ENCODE measurements around the gene WDR36.
"Not testable (repeated sequence)": the region's sequence is repeated elsewhere in the genome, so short reads cannot be mapped to it uniquely, and the experiment has no call there.

Gene WDR36

DNA sequence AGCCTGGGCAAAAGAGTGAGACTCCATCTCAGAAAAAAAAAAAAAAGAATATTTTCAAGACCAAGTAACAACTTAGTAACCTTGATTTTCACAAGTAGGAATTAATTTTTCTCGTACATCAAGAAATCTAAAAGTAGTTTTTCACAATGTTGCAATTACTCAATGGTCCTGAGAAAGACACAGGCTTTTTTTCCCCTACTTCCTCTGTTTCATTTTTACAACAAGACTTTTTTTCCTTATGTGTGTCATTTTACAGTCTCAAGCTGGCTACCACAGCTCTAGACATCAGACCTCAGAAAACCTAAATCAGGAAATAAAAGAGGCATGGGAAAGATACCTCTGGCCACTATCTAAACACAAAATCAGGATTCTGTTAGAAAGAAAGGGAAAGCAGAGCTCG lies 45.9 kb downstream of the WDR36 start:
- DNase-seq: no peak

DNA sequence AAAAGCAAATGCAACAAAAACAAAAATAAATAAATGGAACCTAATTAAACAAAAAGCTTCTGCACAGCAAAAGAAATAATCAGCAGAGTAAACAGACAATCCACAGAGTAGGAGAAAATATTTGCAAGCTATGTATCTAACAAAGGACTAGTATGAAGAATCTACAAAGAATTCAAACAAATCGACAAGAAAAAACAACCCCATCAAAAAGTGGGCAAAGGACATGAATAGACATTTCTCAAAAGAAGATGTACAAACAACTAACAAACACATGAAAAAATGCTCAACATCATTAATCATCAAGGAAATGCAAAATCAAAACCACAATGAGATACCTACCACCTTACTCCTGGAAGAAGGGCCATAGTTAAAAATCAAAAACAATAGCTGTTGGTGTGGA lies 49.3 kb downstream of the WDR36 start:
- DNase-seq: not testable (repeated sequence)

DNA sequence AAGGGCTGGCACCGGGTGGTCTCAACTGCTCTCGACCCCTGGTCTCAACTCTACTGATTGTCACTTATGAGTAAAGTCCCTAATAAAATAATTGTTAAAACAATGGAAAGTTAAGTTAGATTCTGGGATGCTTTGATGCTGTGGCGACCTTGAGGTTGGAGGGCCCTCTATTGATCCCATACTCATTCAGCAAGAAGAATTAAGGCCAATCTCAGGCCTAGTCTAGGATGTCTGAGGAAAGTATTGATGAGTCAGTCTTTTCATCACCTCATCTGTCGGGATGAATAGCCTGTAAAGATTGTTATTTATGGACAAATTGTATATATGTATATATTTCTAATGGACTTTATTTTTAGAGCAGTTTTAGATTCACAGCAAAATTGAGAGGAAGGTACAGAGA lies 50.8 kb downstream of the WDR36 start:
- no peak for DNase-seq

DNA sequence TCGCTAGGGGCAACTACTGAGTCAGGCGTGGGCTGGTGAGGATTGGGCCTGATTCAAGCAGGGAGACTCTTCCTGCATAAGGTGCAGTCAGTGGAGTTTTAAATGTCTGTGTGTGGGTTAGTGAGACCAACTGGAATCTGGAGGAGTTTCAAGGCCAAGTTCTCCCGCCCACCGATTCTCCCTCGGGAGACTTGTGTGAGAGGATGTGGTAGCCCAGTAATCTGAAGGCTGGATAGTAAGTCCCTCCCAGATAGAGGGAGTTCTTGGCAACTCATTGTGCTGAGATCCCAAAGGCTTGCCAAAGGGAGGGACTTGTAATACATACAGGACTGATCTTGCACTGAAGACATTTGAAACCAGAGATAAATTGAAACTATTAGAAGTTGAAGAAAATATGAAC lies 51.8 kb downstream of the WDR36 start:
- no peak for DNase-seq

DNA sequence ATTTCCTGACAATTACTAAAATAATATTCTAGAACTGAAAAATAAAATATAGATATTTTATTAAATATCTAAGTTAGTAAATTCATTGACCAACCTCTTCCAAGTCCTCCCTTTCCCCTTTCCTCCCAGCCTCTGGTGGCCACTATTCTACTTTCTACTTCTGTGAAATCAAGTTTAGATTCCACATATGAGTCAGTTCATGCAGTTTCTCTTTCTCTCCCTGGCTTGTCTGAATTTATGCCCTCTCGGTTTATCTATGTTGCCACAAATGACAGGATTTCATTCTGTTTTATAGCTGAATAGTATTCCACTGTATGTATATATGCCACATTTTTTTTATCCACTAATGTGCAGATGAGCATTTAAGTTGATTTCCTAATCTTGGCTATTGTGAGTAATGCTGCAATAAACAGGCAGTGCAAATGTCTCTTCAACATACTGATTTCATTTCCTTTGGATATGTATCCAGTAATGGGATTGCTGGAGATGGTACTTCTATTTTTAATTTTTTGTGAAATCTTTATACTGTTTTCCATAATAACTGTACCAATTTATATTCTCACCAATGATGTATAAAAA lies 52.3 kb downstream of the WDR36 start:
- DNase-seq: no peak

DNA sequence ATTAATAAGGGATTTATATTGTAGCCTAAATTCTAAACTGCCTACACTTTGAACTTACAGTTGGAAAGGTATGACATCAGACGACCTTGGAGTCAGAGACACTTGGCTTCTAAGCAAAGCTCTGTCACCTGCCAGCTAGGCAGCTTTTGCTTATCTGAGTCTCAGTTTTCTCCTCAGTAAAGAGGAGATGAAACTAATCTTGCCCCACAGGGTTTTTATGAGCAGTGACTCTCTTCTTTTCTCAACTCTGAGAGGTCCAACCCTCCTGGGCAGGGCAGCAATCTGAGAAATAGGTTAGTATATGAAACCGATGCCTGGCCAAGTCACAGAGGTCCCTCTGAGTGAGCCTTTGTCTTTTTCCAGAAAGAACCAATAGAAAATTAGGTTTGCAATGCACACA lies 53.9 kb downstream of the WDR36 start:
- no peak for DNase-seq

DNA sequence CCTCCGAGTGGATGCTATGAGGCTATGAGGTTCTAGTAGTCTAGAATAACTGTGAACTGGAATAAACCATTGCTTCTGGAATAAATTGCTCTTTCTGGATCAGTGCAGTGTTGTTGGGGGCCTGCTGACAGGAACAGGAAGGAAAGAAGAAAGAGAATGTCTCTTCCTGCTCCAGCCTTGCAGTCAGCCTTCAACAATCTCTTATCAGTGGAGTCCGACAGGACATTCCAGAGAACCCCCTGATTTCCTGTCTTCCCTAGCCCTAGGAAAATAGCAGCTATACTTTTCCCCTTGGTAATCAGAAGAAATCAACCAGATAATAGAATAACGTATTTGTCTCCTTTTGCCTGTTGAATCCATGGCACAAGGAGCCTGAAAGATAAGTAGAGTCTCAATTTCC lies 55.4 kb downstream of the WDR36 start:
- no peak for DNase-seq

DNA sequence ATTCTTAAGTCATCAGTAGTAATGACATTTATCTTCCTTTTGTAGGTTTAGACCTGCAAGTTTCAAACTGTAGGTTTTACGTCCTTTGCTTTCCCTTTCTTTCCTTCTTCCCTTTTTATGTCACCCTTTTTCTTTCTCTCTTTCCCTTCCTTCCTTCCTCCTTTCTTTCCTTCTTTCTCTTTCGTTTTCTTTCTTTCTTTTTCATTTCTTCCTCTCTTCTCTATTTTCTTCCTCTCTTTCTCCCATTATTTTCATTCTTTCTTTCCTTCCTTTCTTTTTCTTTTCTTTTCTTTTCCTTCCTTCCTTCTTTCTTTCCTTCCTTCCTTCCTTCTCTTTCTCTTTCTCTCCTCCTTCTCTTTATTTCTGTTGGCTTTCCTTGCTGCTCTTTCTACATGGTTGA lies 59.9 kb downstream of the WDR36 start:
- DNase-seq: no peak

DNA sequence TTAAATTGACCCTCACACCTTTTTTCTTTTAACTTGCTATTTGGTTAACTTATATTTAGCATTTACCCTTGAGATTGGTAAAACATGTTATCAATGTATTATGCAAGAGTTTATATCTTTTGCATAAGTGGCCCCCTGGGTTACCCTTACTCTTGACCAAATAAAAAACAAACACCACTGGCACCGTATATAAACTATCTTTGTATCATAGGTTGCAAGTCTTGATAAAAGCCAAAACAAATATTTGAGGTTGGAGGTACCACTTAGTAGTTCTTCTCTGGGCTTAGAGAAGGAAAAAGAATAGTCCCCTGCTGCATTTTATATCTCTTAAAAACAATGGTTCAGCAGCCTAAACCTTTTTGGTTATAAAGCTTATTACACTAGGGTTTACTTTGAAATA lies 61.3 kb downstream of the WDR36 start:
- DNase-seq: no peak

DNA sequence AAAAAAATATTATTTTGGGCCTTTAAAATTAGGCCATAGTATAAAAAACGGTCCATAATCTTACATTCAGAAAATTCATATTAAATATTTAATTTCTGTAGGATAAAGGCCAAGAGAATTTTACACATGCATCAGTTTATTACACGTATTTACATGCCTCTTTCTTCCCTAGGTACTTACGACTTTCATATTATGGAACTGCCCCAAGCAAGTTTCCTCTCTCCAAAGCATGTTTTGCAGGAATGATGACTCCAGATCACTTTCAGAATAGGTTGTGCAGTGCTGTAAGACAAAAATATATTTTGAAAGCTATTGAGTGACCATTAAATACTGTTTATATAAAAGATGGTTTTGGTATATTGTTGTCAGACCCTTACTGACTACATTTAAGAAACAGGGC lies 61.8 kb downstream of the WDR36 start:
- DNase-seq: no peak

DNA sequence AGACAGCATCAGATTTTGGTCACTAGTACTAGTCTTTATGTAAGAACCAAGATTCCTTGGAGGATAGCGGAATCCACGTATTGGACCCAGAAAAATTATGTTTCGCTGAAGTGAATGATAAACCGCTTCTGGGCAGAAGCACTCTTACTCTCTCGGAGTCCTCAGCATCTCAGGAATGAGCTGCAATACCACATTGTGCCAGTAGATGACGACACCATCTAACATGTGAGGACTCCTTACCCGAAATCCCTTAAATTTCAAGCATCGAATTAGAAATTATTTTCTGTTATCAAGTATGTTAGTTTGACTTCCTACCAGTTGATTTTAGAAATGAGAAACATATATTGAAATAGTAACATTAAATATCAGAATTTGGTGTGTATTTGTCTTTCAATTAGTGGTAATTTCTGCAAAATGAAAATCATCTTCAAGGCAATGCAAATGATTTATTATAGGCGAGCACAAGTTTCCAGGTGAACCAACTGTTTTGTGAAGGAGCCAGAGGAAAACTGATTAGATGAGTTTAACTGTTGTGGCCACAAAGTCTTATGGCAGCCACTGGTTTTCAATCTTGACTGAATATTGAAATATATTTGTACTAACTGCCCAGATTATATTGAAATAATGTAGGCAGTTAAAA lies 66.1 kb downstream of the WDR36 start:
- no peak for DNase-seq

DNA sequence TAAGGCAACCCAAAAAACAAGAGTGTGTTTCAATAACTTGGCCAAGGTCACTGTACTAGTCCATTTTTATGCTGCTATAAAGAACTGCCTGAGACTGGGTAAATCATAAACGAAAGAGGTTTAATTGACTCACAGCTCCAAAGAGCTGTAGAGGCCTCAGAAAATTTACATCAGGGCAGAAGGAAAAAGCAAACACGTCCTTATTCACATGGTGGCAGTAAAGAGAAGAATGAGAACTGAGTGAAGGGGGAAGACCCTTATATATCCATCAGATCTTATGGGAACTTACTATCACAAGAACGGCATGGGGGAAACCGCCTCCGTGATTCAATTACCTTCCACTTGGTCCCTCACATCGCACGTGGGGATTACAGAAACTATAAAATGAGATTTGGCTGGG lies 67.7 kb downstream of the WDR36 start:
- DNase-seq: no peak

DNA sequence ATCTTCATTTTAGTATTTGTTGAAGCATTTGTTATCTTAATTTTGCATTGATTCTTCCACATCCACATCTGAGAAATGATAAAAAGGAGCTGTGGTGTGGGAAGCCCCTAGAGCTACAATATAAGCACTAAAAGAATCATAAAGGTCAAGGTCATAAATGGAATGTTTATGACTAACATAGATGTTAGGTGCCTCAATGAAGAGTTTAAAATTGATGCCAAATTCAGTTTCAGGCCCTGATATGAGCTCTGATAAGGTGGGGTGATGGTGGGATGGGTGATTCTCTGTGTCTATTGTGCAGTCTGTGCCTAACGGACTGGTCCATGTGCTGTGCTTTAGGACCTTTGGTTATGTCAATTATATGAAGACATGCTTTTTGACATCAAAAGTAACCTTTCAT lies 70.9 kb downstream of the WDR36 start:
- no peak for DNase-seq

DNA sequence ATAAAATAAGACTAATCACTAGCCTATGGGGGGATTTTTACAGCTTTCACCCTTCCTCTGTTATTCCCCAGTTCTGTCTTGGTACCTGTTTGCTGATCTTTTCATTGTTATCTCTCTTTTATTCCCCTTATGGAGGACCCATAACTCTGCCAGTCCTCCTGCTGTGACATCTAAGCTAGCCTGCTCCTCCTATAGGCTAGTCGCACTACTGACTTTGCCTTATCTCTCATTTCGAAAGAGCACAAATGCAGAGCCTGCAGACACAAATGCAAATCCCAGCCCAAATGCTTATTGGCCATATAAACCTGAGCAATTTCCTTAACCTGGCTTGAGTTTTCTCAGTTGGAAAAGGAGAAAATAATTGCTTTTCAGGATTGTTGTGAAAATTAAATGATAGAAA lies 72.9 kb downstream of the WDR36 start:
- DNase-seq: no peak

DNA sequence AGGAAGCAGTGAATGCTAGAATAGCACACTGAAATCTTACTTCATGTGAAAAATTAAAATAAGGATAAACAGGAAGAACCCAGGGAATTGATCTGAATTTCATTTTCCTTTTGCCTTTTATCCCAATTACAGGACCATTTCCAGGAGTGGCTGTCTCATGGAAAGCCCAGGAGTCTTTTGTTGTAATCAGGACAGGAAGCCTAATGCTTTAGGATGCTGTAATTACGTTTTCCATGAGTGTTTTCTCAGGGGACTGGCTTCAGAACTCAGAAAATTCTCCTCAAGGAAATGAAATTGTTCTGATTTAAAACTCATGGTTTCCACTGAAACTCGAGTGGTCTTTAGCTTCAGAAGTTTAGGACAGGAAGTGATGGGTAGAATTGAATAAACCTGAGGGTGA lies 75.4 kb downstream of the WDR36 start:
- DNase-seq: no peak

DNA sequence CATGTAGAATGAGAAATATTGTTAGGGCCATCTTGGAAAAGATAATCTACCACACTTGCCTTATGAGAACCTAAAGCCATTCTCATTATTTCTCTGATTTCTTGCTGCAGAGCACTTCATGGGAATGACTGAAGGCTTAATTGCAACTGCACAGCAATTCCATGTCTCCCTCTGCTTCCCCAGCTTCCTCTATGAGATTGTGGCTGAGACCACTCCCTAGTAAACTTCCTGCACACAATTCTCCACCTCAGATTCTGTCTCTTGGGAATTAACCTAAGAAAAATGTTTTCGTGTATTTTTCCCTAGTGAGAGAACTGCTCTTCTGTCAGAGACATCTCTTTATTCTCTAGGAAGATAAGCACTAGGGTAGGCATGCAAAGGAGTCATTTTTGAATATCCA lies 76.5 kb downstream of the WDR36 start:
- DNase-seq: no peak

DNA sequence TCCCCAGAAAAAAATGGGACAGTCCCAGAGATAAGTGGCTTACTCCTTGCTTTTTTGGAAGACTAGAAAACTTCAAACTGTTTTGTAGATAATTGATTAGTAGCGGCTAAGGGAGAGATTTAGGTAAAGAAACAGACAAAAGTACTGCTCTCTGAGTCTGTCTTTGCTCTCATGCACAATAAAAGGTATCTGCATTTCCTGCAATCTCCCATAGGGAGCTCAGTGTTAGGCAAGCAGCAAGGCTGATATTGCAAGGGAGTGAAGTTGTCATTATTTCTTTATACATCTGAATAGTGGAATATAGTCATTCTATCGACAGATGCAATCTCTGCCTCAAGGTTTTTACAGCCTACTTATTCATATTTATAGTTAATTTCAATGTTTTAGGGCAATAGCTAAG lies 77.1 kb downstream of the WDR36 start:
- no peak for DNase-seq

DNA sequence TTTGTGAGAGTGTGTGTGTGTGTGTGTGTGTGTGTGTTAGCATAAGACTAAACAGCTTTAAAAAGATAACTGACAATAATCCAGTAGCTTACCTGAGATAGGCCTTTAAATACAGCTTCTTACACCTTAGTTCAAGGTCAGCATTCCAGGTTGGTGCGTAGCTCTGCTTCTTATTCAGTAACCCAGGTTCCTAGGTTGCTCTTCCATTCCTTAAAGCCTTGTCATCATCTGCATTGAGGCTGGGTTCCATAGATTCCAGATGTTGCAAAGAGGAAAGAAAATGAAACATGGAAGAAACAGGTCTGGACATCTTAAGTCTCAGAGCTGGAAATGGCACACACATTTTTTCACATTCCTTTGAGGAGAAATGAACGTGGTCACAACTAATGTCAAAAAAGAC lies 78.1 kb downstream of the WDR36 start:
- DNase-seq: no peak

DNA sequence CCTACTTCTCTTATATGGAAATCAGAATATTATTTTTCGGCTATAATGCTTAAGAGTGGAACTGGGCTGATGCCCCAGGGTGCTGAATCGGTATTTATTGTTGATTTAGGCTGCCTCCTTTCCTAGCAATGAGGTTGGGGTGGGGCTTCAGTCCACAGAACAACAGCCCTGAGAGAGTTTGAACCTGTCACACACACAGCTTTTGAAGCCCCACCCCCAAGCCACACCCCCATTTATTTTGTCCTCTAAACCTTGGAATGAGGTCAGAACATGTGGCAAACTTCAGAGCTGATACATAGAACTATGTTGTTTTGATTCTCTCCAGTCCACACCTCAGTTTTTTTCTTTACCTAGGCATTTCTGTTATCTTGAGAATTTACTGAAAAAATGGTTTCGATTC lies 80.4 kb downstream of the WDR36 start:
- DNase-seq: no peak

DNA sequence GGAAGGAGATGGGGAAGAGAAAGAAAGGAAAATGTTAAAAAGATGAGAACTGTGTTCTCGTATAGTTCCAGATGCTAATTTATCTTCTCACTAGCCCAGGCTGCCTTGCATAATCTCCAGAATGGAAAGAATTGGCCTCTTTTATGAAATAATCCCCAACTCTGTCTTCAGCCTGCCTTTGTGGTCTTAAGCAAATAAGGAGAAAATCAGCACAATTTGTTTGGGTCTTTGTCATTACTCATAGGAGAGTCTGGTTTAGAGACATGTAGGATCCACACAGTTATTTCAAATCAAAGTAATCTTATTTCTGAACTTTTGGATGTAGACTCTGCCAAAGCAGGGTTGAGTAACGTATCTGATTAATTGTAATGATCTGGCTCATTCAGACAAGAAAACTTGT lies 81.3 kb downstream of the WDR36 start:
- no peak for DNase-seq
